Prostate gland (tissue), 2 donors: ENCODE results near the gene OSBP2. TPM values are rescaled to one million over a fixed set of nuclear protein-coding genes. Genes with fewer than 3 reads are reported as not detected.

ENCODE experiments used
- DNase-seq: peaks from one replicate; pipeline ENCODE4 v3.0.0-alpha.2; 2019; ENCODE audit warnings: low spot score
- H3K27ac ChIP-seq, 2 donors: fragments of 200-600 bp; sonication (generic); 2 replicates each; pipeline ENCODE4 v1.5.1; 2017 to 2019
- H3K27me3 ChIP-seq: fragments of 200-600 bp; sonication (generic); replicated peaks from 2 replicates; pipeline ENCODE4 v1.5.1; 2019; ENCODE audit not compliant: insufficient read depth
- H3K36me3 ChIP-seq, 2 donors: fragments of 200-600 bp; sonication (generic); 1 replicate in 1 of 2; 2 replicates in 1 of 2; pipeline versions ENCODE4 v1.5.1 to v1.8.1; 2017 to 2019
- H3K4me1 ChIP-seq: fragments of 200-600 bp; sonication (generic); replicated peaks from 2 replicates; pipeline ENCODE4 v1.5.1; 2019
- H3K4me3 ChIP-seq, 2 donors: fragments of 200-600 bp; sonication (generic); 2 replicates each; pipeline ENCODE4 v1.5.1; 2017 to 2019
- H3K9me3 ChIP-seq: fragments of 200-600 bp; sonication (generic); 2 replicates; pipeline ENCODE4 v1.5.1; 2017
- CTCF ChIP-seq, 4 experiments: fragments of 200-600 bp in 2 of 4; fragments of 450-650 bp in 2 of 4; sonication (generic) in 2 of 4; IDR thresholded peaks; 1 replicate in 3 of 4; 2 replicates in 1 of 4; pipeline ENCODE4 v1.5.1; 2016 to 2019; ENCODE audit warnings: antibody characterized with exemption in 4 of 4, mild to moderate bottlenecking in 2 of 4, moderate library complexity in 2 of 4
- POLR2A ChIP-seq: fragments of 450-650 bp; IDR thresholded peaks from one replicate; pipeline ENCODE4 v1.6.1; 2016; ENCODE audit warnings: antibody characterized with exemption, mild to moderate bottlenecking
- POLR2AphosphoS5 ChIP-seq: sonication (generic); formaldehyde crosslinking; IDR thresholded peaks from one replicate; pipeline ENCODE4 v1.6.1; 2017; ENCODE audit warnings: antibody characterized with exemption
- WGBS: methylation state at CpG from one replicate; pipeline ENCODE4 v1.1.5; 2018; 5-methylcytosine and 5-hydroxymethylcytosine counted together
- intact Hi-C: fragments of 100-400 bp; cut with DNase I; formaldehyde crosslinking; loops from one replicate; pipeline ENCODE4 v1.14.2; 2022
- total RNA-seq, 2 donors: library from RNA; depleted of rRNA; stranded (reverse); fragments of >200 nt; gene quantifications; one replicate each; pipeline ENCODE4 v1.1.0, GENCODE V29; 2016

OSBP2 gene
- total RNA-seq, 2 donors from 2014 or later = 4.5 to 16.2 TPM

GRCh38 chr22:30717331-30717921 is 22.8 kb downstream of the OSBP2 start:
- Histone ChIP-seq H3K4me1 (no peaks in the 10 kb centered on the region), H3K27me3 (no peaks in the 10 kb centered on the region), H3K27ac (no peak overlapping the region), H3K9me3 (no peaks in the 10 kb centered on the region), H3K4me3 (no peak overlapping the region), H3K36me3 (no peaks in the 10 kb centered on the region)
- 68% methylated on average over 4 of the region's 4 CpGs for WGBS
- intact Hi-C loops = no loop called here
- DNase-seq = no peak
- TF ChIP-seq POLR2A (no peak), POLR2AphosphoS5 (no peak), CTCF (IDR thresholded peaks at IDR 0.05) (no peak)

GRCh38 chr22:30717952-30718351 is 23.3 kb downstream of the OSBP2 start:
- 93% methylated on average over 3 of the region's 3 CpGs for WGBS
- Histone ChIP-seq H3K4me1 (no peaks in the 10 kb centered on the region), H3K27me3 (no peaks in the 10 kb centered on the region), H3K4me3 (no peak overlapping the region), H3K27ac (no peak overlapping the region), H3K36me3 (no peaks in the 10 kb centered on the region), H3K9me3 (no peaks in the 10 kb centered on the region)
- DNase-seq = no peak
- TF ChIP-seq POLR2A (no peak), CTCF (IDR thresholded peaks at IDR 0.05) (no peak), POLR2AphosphoS5 (no peak)
- intact Hi-C loops = no loop called here

- Histone ChIP-seq H3K27ac (no peak overlapping the region), H3K9me3 (no peaks in the 10 kb centered on the region), H3K36me3 (no peaks in the 10 kb centered on the region), H3K4me1 (no peaks in the 10 kb centered on the region), H3K27me3 (no peaks in the 10 kb centered on the region), H3K4me3 (no peak overlapping the region)
- WGBS = 83% methylated on average over 4 of the region's 4 CpGs
- DNase-seq = no peak
- intact Hi-C loops = no loop called here
- no peak for TF ChIP-seq CTCF (IDR thresholded peaks at IDR 0.05)
- TF ChIP-seq POLR2AphosphoS5 = no peak
- TF ChIP-seq POLR2A = no peak
Observed at GRCh38 chr22:30718491-30718890, 23.8 kb downstream of the OSBP2 start.

GRCh38 chr22:30718938-30719337 is 24.3 kb downstream of the OSBP2 start:
- Histone ChIP-seq H3K36me3 (no peaks in the 10 kb centered on the region), H3K27me3 (no peaks in the 10 kb centered on the region), H3K9me3 (no peaks in the 10 kb centered on the region), H3K4me3 (no peak overlapping the region), H3K4me1 (no peaks in the 10 kb centered on the region), H3K27ac (no peak overlapping the region)
- TF ChIP-seq POLR2A (no peak), CTCF (IDR thresholded peaks at IDR 0.05) (no peak), POLR2AphosphoS5 (no peak)
- no peak for DNase-seq
- intact Hi-C loops = no loop called here
- 83% methylated on average over 4 of the region's 4 CpGs for WGBS

- 75% methylated on average over 5 of the region's 5 CpGs for whole genome bisulfite sequencing
- DNase-seq = no peak
- no peaks in the 10 kb centered on the region for H3K27me3 ChIP-seq
- H3K4me1 ChIP-seq = no peaks in the 10 kb centered on the region
- no peak for TF ChIP-seq CTCF (IDR thresholded peaks at IDR 0.05)
- no peak for TF ChIP-seq POLR2AphosphoS5
- TF ChIP-seq POLR2A = no peak
- H3K36me3 ChIP-seq = no peaks in the 10 kb centered on the region
- H3K27ac ChIP-seq = no peak overlapping the region
- H3K9me3 ChIP-seq = no peaks in the 10 kb centered on the region
- intact Hi-C loops = no loop called here
- H3K4me3 ChIP-seq = no peak overlapping the region
Observed at GRCh38 chr22:30720263-30720837, 25.7 kb downstream of the OSBP2 start.
